ENCODE data around the gene SCAMP2. TPM values are rescaled to one million over a fixed set of nuclear protein-coding genes. Genes with fewer than 3 reads are reported as not detected.

The SCAMP2 gene
- total RNA-seq, 2 donors from 2014 or later: 188 to 209 TPM

- DNase-seq (no peak), ATAC-seq (no peak)
- intact Hi-C loops (cut with DNase I, micrococcal nuclease): no loop called here
These were observed 29.3 kb downstream of the SCAMP2 start for GRCh38 chr15:74843891-74844299.

- DNase-seq (no peak), ATAC-seq (no peak)
- intact Hi-C loops (cut with DNase I, micrococcal nuclease): no loop called here
These were observed 29.7 kb downstream of the SCAMP2 start for GRCh38 chr15:74843445-74843828.

- intact Hi-C loops (cut with DNase I, micrococcal nuclease): no loop called here
These were observed 30.4 kb downstream of the SCAMP2 start, which contains the start of gene ULK3 for GRCh38 chr15:74842581-74843444. Gene ULK3, minus strand, starts transcription at chr15:74843156. Its CDS starts 51 bp downstream, at chr15:74843105.

GRCh38 chr15:74841891-74842373 is 31.2 kb downstream of the SCAMP2 start:
- DNase-seq (peak; percentile 39 to 63), ATAC-seq (peak; percentile 20)
- intact Hi-C loops (cut with DNase I, micrococcal nuclease): no loop called here

More at GRCh38 chr15:74842581-74843444, 30.4 kb downstream of the SCAMP2 start, which contains the start of gene ULK3:
- ATAC-seq (peak; percentile 83), DNase-seq (peak; percentile 90 to 93)

GRCh38 chr15:74840851-74841775 is 32.1 kb downstream of the SCAMP2 start:
- intact Hi-C loops (cut with DNase I, micrococcal nuclease): no loop called here
- DNase-seq (no peak), ATAC-seq (no peak)

- intact Hi-C loops (cut with DNase I, micrococcal nuclease): no loop called here
- ATAC-seq: no peak
These were observed 33.4 kb downstream of the SCAMP2 start for GRCh38 chr15:74839526-74840395.

GRCh38 chr15:74838746-74839525 is 34.2 kb downstream of the SCAMP2 start:
- DNase-seq (no peak), ATAC-seq (no peak)
- intact Hi-C loops (cut with DNase I, micrococcal nuclease): no loop called here

More at GRCh38 chr15:74839526-74840395, 33.4 kb downstream of the SCAMP2 start:
- DNase-seq: no peak

GRCh38 chr15:74838137-74838516 is 35.0 kb downstream of the SCAMP2 start:
- no peak for ATAC-seq
- DNase-seq: no peak
- intact Hi-C loops (cut with DNase I, micrococcal nuclease): no loop called here

- no peak for DNase-seq
- intact Hi-C loops (cut with DNase I, micrococcal nuclease): no loop called here
- no peak for ATAC-seq
These were observed 35.6 kb downstream of the SCAMP2 start for GRCh38 chr15:74837482-74838136.

GRCh38 chr15:74836846-74837245 is 36.3 kb downstream of the SCAMP2 start:
- no peak for ATAC-seq
- DNase-seq: no peak
- intact Hi-C loops (cut with DNase I, micrococcal nuclease): no loop called here

- intact Hi-C loops (cut with DNase I, micrococcal nuclease): no loop called here
- DNase-seq (peak in 1 of 2 donors; percentile 75), ATAC-seq (peak; percentile 55)
These were observed 37.8 kb downstream of the SCAMP2 start for GRCh38 chr15:74835312-74835823.

GRCh38 chr15:74833376-74834107 is 39.6 kb downstream of the SCAMP2 start:
- no peak for DNase-seq
- intact Hi-C loops (cut with DNase I, micrococcal nuclease): no loop called here
- no peak for ATAC-seq

- ATAC-seq (no peak), DNase-seq (no peak)
- intact Hi-C loops (cut with DNase I, micrococcal nuclease): no loop called here
These were observed 40.3 kb downstream of the SCAMP2 start for GRCh38 chr15:74832826-74833225.

GRCh38 chr15:74831813-74832495 is 41.2 kb downstream of the SCAMP2 start:
- intact Hi-C loops (cut with DNase I, micrococcal nuclease): no loop called here
- DNase-seq (peak; percentile 76 to 77), ATAC-seq (peak; percentile 86)

GRCh38 chr15:74830868-74831267 is 42.3 kb downstream of the SCAMP2 start:
- intact Hi-C loops (cut with DNase I, micrococcal nuclease): no loop called here
- no peak for DNase-seq
- no peak for ATAC-seq

GRCh38 chr15:74829991-74830390 is 43.2 kb downstream of the SCAMP2 start:
- ATAC-seq (no peak), DNase-seq (no peak)
- intact Hi-C loops (cut with DNase I, micrococcal nuclease): no loop called here
